Measurements from ENCODE around the gene SULT1B1.
"Not testable (repeated sequence)": the region's sequence is repeated elsewhere in the genome, so short reads cannot be mapped to it uniquely, and the experiment has no call there.

SULT1B1 gene

GRCh38 chr4:69760455-69760854 lies at the start of gene SULT1B1:
Gene SULT1B1, minus strand, starts transcription at chr4:69760620. Its CDS starts 5,403 bp downstream, at chr4:69755217.
- H3K4me3 ChIP-seq (ENCODE audit: low read depth, low read length) = peak within 1 kb of the TSS; percentile 25
- peak; percentile 47 for DNase-seq (ENCODE audit: low read depth)

GRCh38 chr4:69800599-69800998 lies 40.2 kb upstream of the SULT1B1 start:
- no peak for DNase-seq (ENCODE audit: low read depth)
- H3K4me3 ChIP-seq (ENCODE audit: low read depth, low read length) = no peak overlapping the region

- DNase-seq (ENCODE audit: low read depth) = no peak
- H3K4me3 ChIP-seq (ENCODE audit: low read depth, low read length) = no peak overlapping the region
Observed at GRCh38 chr4:69799337-69799736, 38.9 kb upstream of the SULT1B1 start.

GRCh38 chr4:69793732-69794131 lies 33.3 kb upstream of the SULT1B1 start:
- H3K4me3 ChIP-seq (ENCODE audit: low read depth, low read length) = no peak overlapping the region
- DNase-seq (ENCODE audit: low read depth) = no peak

GRCh38 chr4:69787879-69788278 lies 27.5 kb upstream of the SULT1B1 start:
- H3K4me3 ChIP-seq (ENCODE audit: low read depth, low read length) = no peak overlapping the region
- peak; percentile 23 for DNase-seq (ENCODE audit: low read depth)

GRCh38 chr4:69786547-69786946 lies 26.1 kb upstream of the SULT1B1 start:
- DNase-seq (ENCODE audit: low read depth) = no peak
- H3K4me3 ChIP-seq (ENCODE audit: low read depth, low read length) = no peak overlapping the region

GRCh38 chr4:69785211-69785831 lies 24.9 kb upstream of the SULT1B1 start:
- H3K4me3 ChIP-seq (ENCODE audit: low read depth, low read length) = no peak overlapping the region
- DNase-seq (ENCODE audit: low read depth) = no peak

- H3K4me3 ChIP-seq (ENCODE audit: low read depth, low read length) = no peak overlapping the region
- DNase-seq (ENCODE audit: low read depth) = no peak
Observed at GRCh38 chr4:69782651-69783310, 22.4 kb upstream of the SULT1B1 start.

GRCh38 chr4:69781458-69782418 lies 21.3 kb upstream of the SULT1B1 start:
- no peak overlapping the region for H3K4me3 ChIP-seq (ENCODE audit: low read depth, low read length)
- no peak for DNase-seq (ENCODE audit: low read depth)

GRCh38 chr4:69780141-69780540 lies 19.7 kb upstream of the SULT1B1 start:
- no peak overlapping the region for H3K4me3 ChIP-seq (ENCODE audit: low read depth, low read length)
- DNase-seq (ENCODE audit: low read depth) = no peak

GRCh38 chr4:69776696-69777095 lies 16.3 kb upstream of the SULT1B1 start:
- no peak overlapping the region for H3K4me3 ChIP-seq (ENCODE audit: low read depth, low read length)

GRCh38 chr4:69775321-69775867 lies 15.0 kb upstream of the SULT1B1 start:
- DNase-seq (ENCODE audit: low read depth) = no peak
- no peak overlapping the region for H3K4me3 ChIP-seq (ENCODE audit: low read depth, low read length)

More at GRCh38 chr4:69776696-69777095, 16.3 kb upstream of the SULT1B1 start:
- no peak for DNase-seq (ENCODE audit: low read depth)

- DNase-seq (ENCODE audit: low read depth) = no peak
- H3K4me3 ChIP-seq (ENCODE audit: low read depth, low read length) = no peak overlapping the region
Observed at GRCh38 chr4:69773484-69773883, 13.1 kb upstream of the SULT1B1 start.

- DNase-seq (ENCODE audit: low read depth); H3K4me3 ChIP-seq (ENCODE audit: low read depth, low read length): not testable (repeated sequence)
Observed at GRCh38 chr4:69768554-69768953, 8.1 kb upstream of the SULT1B1 start.

- no peak for DNase-seq (ENCODE audit: low read depth)
- no peak overlapping the region for H3K4me3 ChIP-seq (ENCODE audit: low read depth, low read length)
Observed at GRCh38 chr4:69765751-69766150, 5.3 kb upstream of the SULT1B1 start.

- no peak for DNase-seq (ENCODE audit: low read depth)
- no peak overlapping the region for H3K4me3 ChIP-seq (ENCODE audit: low read depth, low read length)
Observed at GRCh38 chr4:69764311-69764710, 3.9 kb upstream of the SULT1B1 start.

GRCh38 chr4:69763233-69763632 lies 2.8 kb upstream of the SULT1B1 start:
- no peak overlapping the region for H3K4me3 ChIP-seq (ENCODE audit: low read depth, low read length)
- no peak for DNase-seq (ENCODE audit: low read depth)

GRCh38 chr4:69759189-69759604 lies 1.2 kb downstream of the SULT1B1 start:
- no peak for DNase-seq (ENCODE audit: low read depth)
- H3K4me3 ChIP-seq (ENCODE audit: low read depth, low read length) = peak overlapping the region; percentile 3

GRCh38 chr4:69757464-69757863 lies 3.0 kb downstream of the SULT1B1 start:
- DNase-seq (ENCODE audit: low read depth) = no peak
- H3K4me3 ChIP-seq (ENCODE audit: low read depth, low read length) = no peak overlapping the region
